ENCODE measurements around the gene TTLL6. TPM values are rescaled to one million over a fixed set of nuclear protein-coding genes. Genes with fewer than 3 reads are reported as not detected.
"Not testable (repeated sequence)": the region's sequence is repeated elsewhere in the genome, so short reads cannot be mapped to it uniquely, and the experiment has no call there.

TTLL6 gene
- total RNA-seq, 2 donors from 2014 or later = 0.49 to 2.1 TPM

- no peaks in the 10 kb centered on the region for H3K9me3 Mint-ChIP-seq
- peaks cover 18% of the 10 kb centered on the region for H3K4me1 Mint-ChIP-seq
- no peaks in the 10 kb centered on the region for H3K36me3 Mint-ChIP-seq (ENCODE audit: low read depth)
- H3K4me3 Mint-ChIP-seq = peak overlapping the region; percentile 89
- DNase-seq = no peak
- no peaks in the 10 kb centered on the region for H3K27me3 ChIP-seq (ENCODE audit: control insufficient read depth, insufficient read depth, low read length, poor library complexity, severe bottlenecking)
- 18 to 32% methylated on average over 5 to 8 of the region's 8 CpGs for WGBS, 2 experiments (ENCODE audit: insufficient coverage in 1 of 2, insufficient read length in 1 of 2)
- H3K36me3 ChIP-seq (ENCODE audit: control insufficient read depth, insufficient read depth, low read length) = no peaks in the 10 kb centered on the region
- peaks cover 3% of the 10 kb centered on the region for H3K27me3 Mint-ChIP-seq (ENCODE audit: insufficient read depth)
- no peaks in the 10 kb centered on the region for H3K9me3 ChIP-seq (ENCODE audit: control insufficient read depth, low read length)
- peak overlapping the region; percentile 63 for H3K9ac ChIP-seq (ENCODE audit: extremely low read depth, low read length, poor library complexity, severe bottlenecking)
- H3K27ac ChIP-seq (ENCODE audit: low read depth, low read length) = no peak overlapping the region
- peak overlapping the region; percentile 96 for H3K4me3 ChIP-seq (ENCODE audit: low read length)
- no peak overlapping the region for H3K27ac Mint-ChIP-seq
- H3K4me1 ChIP-seq (ENCODE audit: control insufficient read depth, insufficient read depth, low read length) = peaks cover 6% of the 10 kb centered on the region
- no peak for TF ChIP-seq CTCF (conservative IDR thresholded peaks at IDR 0.05)
Measured at GRCh38 chr17:48831549-48831883, 14.5 kb upstream of the TTLL6 start.

- H3K9ac ChIP-seq (ENCODE audit: extremely low read depth, low read length, poor library complexity, severe bottlenecking) = peak within 1 kb of the TSS; percentile 63
- no peaks in the 10 kb centered on the region for H3K9me3 ChIP-seq (ENCODE audit: control insufficient read depth, low read length)
- H3K4me3 ChIP-seq (ENCODE audit: low read length) = peak within 1 kb of the TSS; percentile 96
- Mint-ChIP-seq H3K36me3 (ENCODE audit: low read depth) (no peaks in the 10 kb centered on the region), H3K9me3 (no peaks in the 10 kb centered on the region), H3K27ac (peak within 1 kb of the TSS; percentile 98), H3K27me3 (ENCODE audit: insufficient read depth) (peaks cover 3% of the 10 kb centered on the region), H3K4me3 (peak within 1 kb of the TSS; percentile 89), H3K4me1 (peaks cover 13% of the 10 kb centered on the region)
- H3K36me3 ChIP-seq (ENCODE audit: control insufficient read depth, insufficient read depth, low read length) = no peaks in the 10 kb centered on the region
- 2 to 3% methylated on average over 28 to 48 of the region's 48 CpGs for WGBS, 2 experiments (ENCODE audit: insufficient coverage in 1 of 2, insufficient read length in 1 of 2)
- no peak within 1 kb of the TSS for H3K27ac ChIP-seq (ENCODE audit: low read depth, low read length)
- peak; percentile 37 for TF ChIP-seq CTCF (conservative IDR thresholded peaks at IDR 0.05)
- no peaks in the 10 kb centered on the region for H3K27me3 ChIP-seq (ENCODE audit: control insufficient read depth, insufficient read depth, low read length, poor library complexity, severe bottlenecking)
- peak; percentile 98 for DNase-seq
- peaks cover 6% of the 10 kb centered on the region for H3K4me1 ChIP-seq (ENCODE audit: control insufficient read depth, insufficient read depth, low read length)
Measured at GRCh38 chr17:48830840-48831548, 14.0 kb upstream of the TTLL6 start, which contains the start of gene CALCOCO2. TSS of gene CALCOCO2 (plus strand) at chr17:48831035. CDS start at chr17:48841708, 10,673 bp downstream.

GRCh38 chr17:48825446-48826381, 8.7 kb upstream of the TTLL6 start:
- H3K36me3 Mint-ChIP-seq (ENCODE audit: low read depth) = no peaks in the 10 kb centered on the region
- H3K9me3 Mint-ChIP-seq = no peaks in the 10 kb centered on the region
- no peaks in the 10 kb centered on the region for H3K27me3 ChIP-seq (ENCODE audit: control insufficient read depth, insufficient read depth, low read length, poor library complexity, severe bottlenecking)
- H3K4me1 ChIP-seq (ENCODE audit: control insufficient read depth, insufficient read depth, low read length) = no peaks in the 10 kb centered on the region
- H3K4me1 Mint-ChIP-seq = no peaks in the 10 kb centered on the region
- no peak overlapping the region for H3K27ac Mint-ChIP-seq
- H3K9me3 ChIP-seq (ENCODE audit: control insufficient read depth, low read length) = no peaks in the 10 kb centered on the region
- no peak for TF ChIP-seq CTCF (conservative IDR thresholded peaks at IDR 0.05)
- no peak overlapping the region for H3K4me3 ChIP-seq (ENCODE audit: low read length)
- H3K27ac ChIP-seq (ENCODE audit: low read depth, low read length) = no peak overlapping the region
- no peak overlapping the region for H3K9ac ChIP-seq (ENCODE audit: extremely low read depth, low read length, poor library complexity, severe bottlenecking)
- peaks cover 2% of the 10 kb centered on the region for H3K27me3 Mint-ChIP-seq (ENCODE audit: insufficient read depth)
- no peaks in the 10 kb centered on the region for H3K36me3 ChIP-seq (ENCODE audit: control insufficient read depth, insufficient read depth, low read length)
- H3K4me3 Mint-ChIP-seq = no peak overlapping the region
- no peak for DNase-seq
- 89 to 93% methylated on average over 8 to 9 of the region's 11 CpGs for WGBS, 2 experiments (ENCODE audit: insufficient coverage in 1 of 2, insufficient read length in 1 of 2)

DNA sequence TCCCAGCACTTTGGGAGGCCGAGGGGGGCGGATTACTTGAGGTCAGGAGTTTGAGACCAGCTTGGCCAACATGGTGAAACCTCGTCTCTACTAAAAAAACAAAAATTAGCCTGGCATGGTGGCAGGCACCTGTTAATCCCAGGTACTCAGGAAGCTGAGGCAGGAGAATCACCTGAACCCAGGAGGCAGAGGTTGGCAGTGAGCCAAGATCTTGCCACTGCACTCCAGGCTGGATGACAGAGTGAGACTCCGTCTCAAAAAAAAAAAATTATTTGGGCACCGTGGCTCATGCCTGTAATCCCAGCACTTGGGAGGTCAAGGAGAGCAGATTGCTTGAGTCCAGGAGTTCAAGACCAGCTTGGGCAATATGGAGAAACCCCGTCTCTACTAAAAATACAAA, 3.9 kb upstream of the TTLL6 start:
- not testable (repeated sequence) for H3K27me3 Mint-ChIP-seq (ENCODE audit: insufficient read depth); H3K27ac Mint-ChIP-seq; H3K27me3 ChIP-seq (ENCODE audit: control insufficient read depth, insufficient read depth, low read length, poor library complexity, severe bottlenecking); H3K9ac ChIP-seq (ENCODE audit: extremely low read depth, low read length, poor library complexity, severe bottlenecking); H3K36me3 Mint-ChIP-seq (ENCODE audit: low read depth); H3K9me3 ChIP-seq (ENCODE audit: control insufficient read depth, low read length); DNase-seq; H3K27ac ChIP-seq (ENCODE audit: low read depth, low read length); H3K4me3 Mint-ChIP-seq; H3K36me3 ChIP-seq (ENCODE audit: control insufficient read depth, insufficient read depth, low read length); H3K4me3 ChIP-seq (ENCODE audit: low read length); H3K9me3 Mint-ChIP-seq
- peaks cover 15% of the 10 kb centered on the region for H3K4me1 Mint-ChIP-seq
- WGBS, 2 experiments (ENCODE audit: insufficient coverage in 1 of 2, insufficient read length in 1 of 2) = 92 to 100% methylated on average over 5 to 6 of the region's 6 CpGs
- peaks cover 11% of the 10 kb centered on the region for H3K4me1 ChIP-seq (ENCODE audit: control insufficient read depth, insufficient read depth, low read length)

Measured in endodermal cell (in vitro differentiated cells).